G401 (cell line): Measurements from ENCODE around the gene PADI6. TPM values are rescaled to one million over a fixed set of nuclear protein-coding genes. Genes with fewer than 3 reads are reported as not detected.
"Not testable (repeated sequence)": the region's sequence is repeated elsewhere in the genome, so short reads cannot be mapped to it uniquely, and the experiment has no call there.

Source experiments
- DNase-seq: peaks from one replicate; pipeline ENCODE4 v3.0.0-alpha.2; 2015; ENCODE audit warnings: low spot score
- in situ Hi-C: cut with HindIII; loops from 2 replicates; pipeline ENCODE4 v1.10.0; 2016; ENCODE audit warnings: low sequenced_read_pairs, mixed read lengths
- total RNA-seq: library from RNA; depleted of rRNA; stranded (reverse); fragments of >200 nt; shearing (Covaris generic); gene quantifications from 2 replicates; pipeline ENCODE4 v1.2.3, GENCODE V29; 2014

The PADI6 gene
- total RNA-seq, 1 experiment from 2014 or later = not detected

- in situ Hi-C loops = no loop called here
- no peak for DNase-seq
These were observed 28.8 kb downstream of the PADI6 start for GRCh38 chr1:17400725-17401341.

DNA sequence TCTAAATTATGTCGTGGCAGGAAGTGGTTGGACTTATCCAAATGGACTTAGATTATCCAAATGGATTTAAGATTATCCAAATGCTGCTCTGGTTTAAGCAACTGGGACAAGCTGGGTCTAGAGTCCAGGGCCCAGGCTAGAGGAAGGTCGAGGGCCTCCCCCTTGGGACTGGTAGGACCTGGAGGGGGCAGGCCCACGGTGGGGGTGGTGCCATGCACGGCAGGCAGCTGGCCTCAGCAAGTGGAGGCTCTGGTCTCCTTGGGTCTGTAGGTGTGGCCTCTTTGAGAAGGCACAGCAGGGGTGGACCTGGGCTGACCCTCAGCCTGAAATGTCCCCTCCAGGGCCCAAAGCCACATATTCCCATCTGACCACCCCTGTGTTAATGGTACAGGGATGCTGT is 29.8 kb downstream of the PADI6 start:
- in situ Hi-C loops = no loop called here
- DNase-seq = no peak

- in situ Hi-C loops = no loop called here
- DNase-seq = no peak
These were observed 31.1 kb downstream of the PADI6 start for GRCh38 chr1:17403081-17403480.

DNA sequence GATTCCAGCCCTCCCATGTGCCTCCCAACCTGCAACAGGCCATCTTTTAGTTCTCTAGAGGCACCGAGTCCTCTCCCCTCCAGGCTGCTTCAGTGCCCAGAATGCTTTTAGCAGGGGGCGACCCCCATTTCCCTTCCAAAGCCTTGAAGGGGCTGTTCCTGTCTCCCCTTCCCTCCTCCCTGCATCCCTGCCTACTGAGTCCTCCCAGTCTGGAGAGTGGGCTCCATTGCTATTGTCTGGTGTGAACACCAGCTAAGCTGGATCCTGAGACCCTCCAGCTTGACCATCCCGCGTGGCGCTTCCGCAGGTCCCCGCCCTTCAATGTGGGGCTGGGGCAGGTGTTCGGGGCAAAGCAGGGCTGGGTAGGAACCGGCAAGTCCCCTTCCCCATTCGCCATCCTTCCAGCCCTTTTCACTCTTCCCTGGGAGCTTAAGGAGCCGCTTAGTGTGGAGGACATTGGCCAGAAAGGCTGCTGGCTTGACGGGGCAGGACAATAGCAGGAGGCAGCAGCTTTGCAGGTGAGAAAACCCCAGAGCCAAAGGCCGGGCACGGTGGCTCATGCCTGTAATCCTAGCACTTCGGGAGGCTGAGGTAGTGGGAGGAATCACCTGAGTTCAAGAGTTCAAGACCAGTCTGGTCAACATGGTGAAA is 32.2 kb downstream of the PADI6 start:
- in situ Hi-C loops = no loop called here
- DNase-seq = no peak

DNA sequence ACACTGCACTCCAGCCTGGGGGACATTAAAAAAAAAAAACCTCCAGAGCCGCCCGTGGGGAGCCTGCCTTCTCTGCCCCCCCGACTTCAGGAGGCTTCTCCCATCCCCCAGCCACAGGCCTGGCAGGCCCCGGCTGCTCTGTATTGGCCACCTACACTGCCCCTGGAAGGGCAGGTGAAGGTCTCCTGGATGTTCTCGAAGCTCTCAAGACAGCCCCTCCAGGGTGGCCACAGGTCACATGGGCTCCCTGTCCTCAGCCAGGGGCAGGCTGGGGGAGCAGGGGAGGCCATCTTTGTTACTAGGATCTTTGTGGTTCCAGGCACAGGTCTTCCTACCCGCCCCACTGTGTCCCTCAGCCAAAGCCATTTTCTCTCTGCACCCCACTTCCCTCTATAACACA is 32.8 kb downstream of the PADI6 start:
- DNase-seq = no peak
- in situ Hi-C loops = no loop called here

GRCh38 chr1:17405898-17406759 is 34.1 kb downstream of the PADI6 start:
- in situ Hi-C loops = no loop called here
- peak; percentile 78 for DNase-seq

GRCh38 chr1:17406760-17407475 is 34.9 kb downstream of the PADI6 start:
- in situ Hi-C loops = not testable (repeated sequence)
- DNase-seq = peak; percentile 42

DNA sequence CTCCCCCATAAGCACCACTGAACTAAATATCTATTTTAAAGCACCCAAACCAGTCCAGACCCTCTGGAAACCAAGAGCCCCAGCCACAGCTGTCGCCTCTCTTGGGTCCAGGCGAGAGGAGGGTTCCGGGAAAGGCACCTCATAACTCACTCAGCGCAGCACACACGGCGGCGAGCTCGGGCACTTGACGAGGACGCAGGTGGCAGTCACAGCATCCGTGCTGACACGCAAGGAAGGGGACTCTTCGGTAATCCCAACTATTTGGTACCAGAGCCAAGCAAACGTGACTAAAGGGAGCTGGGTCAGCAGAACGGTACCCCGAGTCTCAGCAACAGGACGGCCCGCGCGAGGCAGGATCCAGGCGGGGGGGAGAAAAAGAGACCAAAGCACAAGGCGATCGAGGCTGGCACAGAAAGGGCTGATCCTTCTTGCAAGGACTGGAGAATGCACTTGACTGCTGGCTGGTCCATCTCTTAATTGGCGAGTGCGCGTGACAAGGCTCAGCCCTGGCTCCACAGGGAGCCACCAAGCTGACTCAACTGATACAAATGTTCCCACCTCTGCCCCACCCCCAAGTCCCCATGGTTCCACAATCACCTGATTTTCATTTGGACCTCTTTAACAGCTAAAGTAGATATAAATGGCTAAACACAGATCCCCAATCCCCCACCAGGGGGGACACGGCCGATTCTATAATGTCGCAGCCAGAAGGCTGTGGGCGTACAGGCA is 36.0 kb downstream of the PADI6 start:
- DNase-seq, in situ Hi-C loops: not testable (repeated sequence)

DNA sequence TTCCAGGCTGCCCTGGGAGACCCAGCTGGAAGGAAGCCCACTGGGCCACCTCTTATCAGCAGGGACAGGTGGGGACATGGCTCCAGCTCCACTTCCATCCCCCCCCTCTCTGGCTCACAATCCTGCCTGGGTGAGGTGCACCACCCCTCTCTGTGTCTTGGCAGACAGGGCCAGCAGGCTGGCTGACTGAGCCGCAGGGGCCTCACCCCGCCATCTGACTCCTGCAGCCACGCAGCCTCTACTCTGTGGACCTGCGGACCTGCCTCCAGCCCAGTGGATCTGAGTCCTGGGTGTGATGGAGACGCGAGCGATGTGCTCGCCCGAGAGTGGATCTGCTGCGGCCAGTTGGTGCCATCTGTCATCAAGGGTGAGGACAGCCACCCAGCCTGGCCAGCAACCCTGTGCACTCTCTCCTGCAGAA is 37.4 kb downstream of the PADI6 start:
- DNase-seq = peak; percentile 77
- in situ Hi-C loops = no loop called here

DNA sequence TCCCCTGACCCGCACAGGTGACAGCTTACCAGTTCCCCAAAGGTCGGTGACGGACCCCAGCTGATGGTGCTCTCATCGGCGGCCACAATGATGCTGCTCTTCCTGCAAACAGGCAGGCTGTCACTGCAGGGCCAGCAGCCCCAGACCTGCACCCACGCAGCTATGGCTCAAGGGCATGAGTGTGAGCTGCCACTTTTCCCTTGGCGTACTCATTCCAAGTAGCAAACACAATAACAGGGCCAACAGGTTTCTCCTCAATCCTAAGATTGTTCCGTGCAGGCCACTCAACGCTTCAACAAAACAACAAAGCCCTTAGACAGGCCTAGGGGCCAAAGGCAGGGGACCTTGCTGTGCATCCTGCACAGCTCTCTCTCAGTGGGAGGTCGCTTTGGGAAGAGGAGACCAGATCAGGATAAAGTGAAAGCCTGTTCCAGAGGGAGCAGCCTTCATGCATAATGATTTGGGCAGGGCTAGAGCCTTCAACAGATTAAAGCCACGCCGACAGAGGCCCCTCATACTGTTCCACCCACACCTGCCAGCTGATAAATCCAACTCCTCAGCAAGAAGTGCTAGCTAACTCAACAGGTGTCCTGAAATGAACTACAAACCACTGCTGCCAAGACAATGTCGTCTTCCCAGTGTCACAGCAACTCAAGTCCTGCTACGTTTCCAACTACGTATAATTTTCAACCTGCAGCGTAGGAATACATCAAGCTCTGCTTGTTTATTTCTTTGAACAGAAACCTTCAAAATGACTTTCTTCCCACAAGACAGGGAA is 40.3 kb downstream of the PADI6 start:
- in situ Hi-C loops = no loop called here
- no peak for DNase-seq

- DNase-seq = no peak
- in situ Hi-C loops = no loop called here
These were observed 42.0 kb downstream of the PADI6 start for GRCh38 chr1:17414022-17414421.

GRCh38 chr1:17416389-17416788 is 44.4 kb downstream of the PADI6 start:
- in situ Hi-C loops = no loop called here

DNA sequence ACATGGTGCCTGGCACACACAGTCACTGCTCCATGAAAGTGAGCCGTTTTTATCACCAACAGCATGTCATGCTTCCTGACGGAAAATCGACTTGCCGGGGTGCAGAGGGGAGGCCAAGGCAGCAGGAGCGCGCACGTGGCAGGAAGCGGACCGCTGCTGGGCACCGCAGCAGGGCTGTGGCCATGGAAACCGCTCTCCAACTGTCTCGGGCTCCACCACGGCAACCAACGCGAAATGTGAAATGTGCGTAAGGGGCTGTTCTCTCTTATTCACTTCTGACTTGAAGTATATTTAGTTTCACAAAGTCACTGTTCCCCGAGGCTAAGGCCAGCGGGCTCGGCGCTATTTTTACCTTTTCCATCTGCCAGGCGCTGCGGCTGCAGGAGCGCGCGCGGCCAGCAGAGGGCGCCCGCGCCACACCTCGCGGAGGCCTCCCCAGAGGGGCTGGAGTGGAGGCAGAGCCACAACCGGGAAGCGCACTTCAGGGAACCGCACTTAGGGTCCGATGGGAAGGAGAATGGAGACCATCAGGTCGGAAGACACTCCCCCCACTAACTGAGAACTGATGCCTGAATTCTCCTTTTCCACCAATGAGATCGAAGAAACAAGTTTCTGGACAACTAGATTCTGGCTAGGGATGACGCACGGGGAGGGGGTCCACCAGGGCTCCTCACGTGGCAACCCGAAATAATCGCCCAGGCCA is 47.8 kb downstream of the PADI6 start:
- DNase-seq = peak; percentile 81
- in situ Hi-C loops = no loop called here

More at GRCh38 chr1:17416389-17416788, 44.4 kb downstream of the PADI6 start:
- DNase-seq = no peak

GRCh38 chr1:17420391-17420918 is 48.5 kb downstream of the PADI6 start:
- in situ Hi-C loops = no loop called here
- no peak for DNase-seq

GRCh38 chr1:17422461-17422860 is 50.5 kb downstream of the PADI6 start:
- no peak for DNase-seq
- in situ Hi-C loops = no loop called here

- in situ Hi-C loops = no loop called here
These were observed 51.8 kb downstream of the PADI6 start for GRCh38 chr1:17423781-17424245.

More at GRCh38 chr1:17423781-17424245, 51.8 kb downstream of the PADI6 start:
- no peak for DNase-seq
